HG03025 (cell line): Measurements from ENCODE around the gene ABLIM2.
A peak's percentile ranks its signal among the peaks of the same experiment; 100 is the strongest.

Experiments
- ATAC-seq: cut with Tn5 transposase; IDR thresholded peaks from one replicate; pipeline ENCODE4 v1.9.1; 2021; ENCODE audit warnings: mild to moderate bottlenecking, moderate library complexity; ENCODE audit not compliant: unreplicated experiment, low FRiP score

The ABLIM2 gene

GRCh38 chr4:8194306-8195242 is 36.0 kb upstream of the ABLIM2 start:
- ATAC-seq: no peak

- peak; percentile 60 for ATAC-seq
These were observed 34.4 kb upstream of the ABLIM2 start for GRCh38 chr4:8192748-8193738.

- ATAC-seq: peak; percentile 52
These were observed 32.6 kb upstream of the ABLIM2 start for GRCh38 chr4:8191136-8191747.

GRCh38 chr4:8189551-8190466 is 31.2 kb upstream of the ABLIM2 start:
- ATAC-seq: no peak

GRCh38 chr4:8188743-8189550 is 30.3 kb upstream of the ABLIM2 start:
- ATAC-seq: no peak

- ATAC-seq: no peak
These were observed 29.5 kb upstream of the ABLIM2 start for GRCh38 chr4:8188085-8188484.

- no peak for ATAC-seq
These were observed 27.3 kb upstream of the ABLIM2 start for GRCh38 chr4:8185930-8186329.

GRCh38 chr4:8185295-8185694 is 26.7 kb upstream of the ABLIM2 start:
- no peak for ATAC-seq

GRCh38 chr4:8184061-8184460 is 25.4 kb upstream of the ABLIM2 start:
- ATAC-seq: no peak

- ATAC-seq: no peak
These were observed 24.5 kb upstream of the ABLIM2 start for GRCh38 chr4:8182858-8183725.

GRCh38 chr4:8182294-8182693 is 23.7 kb upstream of the ABLIM2 start:
- ATAC-seq: no peak

- ATAC-seq: no peak
These were observed 23.2 kb upstream of the ABLIM2 start for GRCh38 chr4:8181844-8182243.

- no peak for ATAC-seq
These were observed 22.5 kb upstream of the ABLIM2 start for GRCh38 chr4:8181119-8181518.

GRCh38 chr4:8180310-8181093 is 21.9 kb upstream of the ABLIM2 start:
- no peak for ATAC-seq

- no peak for ATAC-seq
These were observed 21.2 kb upstream of the ABLIM2 start for GRCh38 chr4:8179771-8180170.

- ATAC-seq: no peak
These were observed 20.5 kb upstream of the ABLIM2 start for GRCh38 chr4:8179074-8179473.

- no peak for ATAC-seq
These were observed 19.3 kb upstream of the ABLIM2 start for GRCh38 chr4:8177956-8178355.
